HG03571 (cell line): ENCODE data around the gene CLIP1.
"Not testable (repeated sequence)": the region's sequence is repeated elsewhere in the genome, so short reads cannot be mapped to it uniquely, and the experiment has no call there.

Source experiments
- ATAC-seq: cut with Tn5 transposase; IDR thresholded peaks from one replicate; pipeline ENCODE4 v1.9.1; 2021; ENCODE audit not compliant: unreplicated experiment

CLIP1 gene

GRCh38 chr12:122362755-122363154, 59.7 kb downstream of the CLIP1 start:
- no peak for ATAC-seq

- not testable (repeated sequence) for ATAC-seq
Measured at GRCh38 chr12:122358403-122358802, 64.1 kb downstream of the CLIP1 start.

GRCh38 chr12:122357536-122357935, 64.9 kb downstream of the CLIP1 start:
- ATAC-seq: not testable (repeated sequence)

- not testable (repeated sequence) for ATAC-seq
Measured at GRCh38 chr12:122356991-122357390, 65.5 kb downstream of the CLIP1 start.

GRCh38 chr12:122356192-122356635, 66.3 kb downstream of the CLIP1 start:
- ATAC-seq: no peak

GRCh38 chr12:122355706-122356105, 66.8 kb downstream of the CLIP1 start:
- ATAC-seq: no peak

GRCh38 chr12:122354958-122355641, 67.4 kb downstream of the CLIP1 start:
- ATAC-seq: no peak

- no peak for ATAC-seq
Measured at GRCh38 chr12:122352394-122352793, 70.1 kb downstream of the CLIP1 start.

GRCh38 chr12:122350141-122350848, 72.2 kb downstream of the CLIP1 start:
- ATAC-seq: no peak

GRCh38 chr12:122349078-122349477, 73.4 kb downstream of the CLIP1 start:
- ATAC-seq: no peak

- ATAC-seq: no peak
Measured at GRCh38 chr12:122348505-122348904, 74.0 kb downstream of the CLIP1 start.

GRCh38 chr12:122346054-122346453, 76.4 kb downstream of the CLIP1 start:
- ATAC-seq: no peak

- no peak for ATAC-seq
Measured at GRCh38 chr12:122345042-122345441, 77.4 kb downstream of the CLIP1 start.

GRCh38 chr12:122336015-122336946, 86.2 kb downstream of the CLIP1 start:
- no peak for ATAC-seq

GRCh38 chr12:122333142-122334087, 89.1 kb downstream of the CLIP1 start:
- ATAC-seq: no peak

GRCh38 chr12:122327494-122328385, 94.7 kb downstream of the CLIP1 start:
- ATAC-seq: no peak

- no peak for ATAC-seq
Measured at GRCh38 chr12:122327014-122327413, 95.5 kb downstream of the CLIP1 start.

GRCh38 chr12:122326586-122326985, 95.9 kb downstream of the CLIP1 start:
- no peak for ATAC-seq

GRCh38 chr12:122323311-122324019, 99.0 kb downstream of the CLIP1 start:
- no peak for ATAC-seq
